ENCODE measurements around the gene CEP131. TPM values are rescaled to one million over a fixed set of nuclear protein-coding genes. Genes with fewer than 3 reads are reported as not detected.
A peak's percentile ranks its signal among the peaks of the same experiment; 100 is the strongest.

Gene CEP131
- 20.2 and 24.7 TPM in 2 replicates for total RNA-seq (2014; rRNA removed; shearing (Covaris generic))

- H3K27me3 ChIP-seq (ENCODE audit: control insufficient read depth, insufficient read depth, low read length), result peaks cover 2% of the 10 kb centered on the region; the same call in 1 of the 2 replicates
- H3K36me3 ChIP-seq (replicated peaks; ENCODE audit: control insufficient read depth, insufficient read depth, low read length), result peaks cover 2% of the 10 kb centered on the region
- peak within 1 kb of the TSS; percentile 72 for H3K4me3 ChIP-seq (ENCODE audit: insufficient read depth, low read depth, low read length)
- DNase-seq, result peak; percentile 100
These were observed at the start of gene CEP131 for GRCh38 chr17:81222906-81223761. CEP131 (minus strand) TSS chr17:81222965; CDS start chr17:81220056, 2,909 bp downstream.

GRCh38 chr17:81271226-81271625 lies 48.5 kb upstream of the CEP131 start:
- DNase-seq, result no peak
- Histone ChIP-seq H3K27me3 (ENCODE audit: control insufficient read depth, insufficient read depth, low read length) (no peaks in the 10 kb centered on the region), H3K36me3 (replicated peaks; ENCODE audit: control insufficient read depth, insufficient read depth, low read length) (peaks cover 4% of the 10 kb centered on the region), H3K4me3 (ENCODE audit: insufficient read depth, low read depth, low read length) (no peak overlapping the region)

GRCh38 chr17:81270279-81270678 lies 47.5 kb upstream of the CEP131 start:
- Histone ChIP-seq H3K4me3 (ENCODE audit: insufficient read depth, low read depth, low read length) (no peak overlapping the region), H3K27me3 (ENCODE audit: control insufficient read depth, insufficient read depth, low read length) (no peaks in the 10 kb centered on the region), H3K36me3 (replicated peaks; ENCODE audit: control insufficient read depth, insufficient read depth, low read length) (peaks cover 3% of the 10 kb centered on the region; the same call in 1 of the 2 replicates)
- no peak for DNase-seq

- DNase-seq, result no peak
- Histone ChIP-seq H3K27me3 (ENCODE audit: control insufficient read depth, insufficient read depth, low read length) (no peaks in the 10 kb centered on the region), H3K36me3 (replicated peaks; ENCODE audit: control insufficient read depth, insufficient read depth, low read length) (peaks cover 3% of the 10 kb centered on the region), H3K4me3 (ENCODE audit: insufficient read depth, low read depth, low read length) (no peak overlapping the region)
These were observed 44.8 kb upstream of the CEP131 start for GRCh38 chr17:81267390-81268067.

GRCh38 chr17:81265576-81265975 lies 42.8 kb upstream of the CEP131 start:
- no peak for DNase-seq
- no peak overlapping the region for H3K4me3 ChIP-seq (ENCODE audit: insufficient read depth, low read depth, low read length)
- peaks cover 3% of the 10 kb centered on the region for H3K36me3 ChIP-seq (replicated peaks; ENCODE audit: control insufficient read depth, insufficient read depth, low read length)

GRCh38 chr17:81264640-81265039 lies 41.9 kb upstream of the CEP131 start:
- no peak for DNase-seq
- H3K27me3 ChIP-seq (ENCODE audit: control insufficient read depth, insufficient read depth, low read length), result no peaks in the 10 kb centered on the region

More at GRCh38 chr17:81265576-81265975, 42.8 kb upstream of the CEP131 start:
- H3K27me3 ChIP-seq (ENCODE audit: control insufficient read depth, insufficient read depth, low read length), result no peaks in the 10 kb centered on the region

GRCh38 chr17:81263371-81264181 lies 40.8 kb upstream of the CEP131 start:
- no peak for DNase-seq
- Histone ChIP-seq H3K36me3 (replicated peaks; ENCODE audit: control insufficient read depth, insufficient read depth, low read length) (peaks cover 2% of the 10 kb centered on the region), H3K4me3 (ENCODE audit: insufficient read depth, low read depth, low read length) (no peak overlapping the region), H3K27me3 (ENCODE audit: control insufficient read depth, insufficient read depth, low read length) (no peaks in the 10 kb centered on the region)

More at GRCh38 chr17:81264640-81265039, 41.9 kb upstream of the CEP131 start:
- peaks cover 2% of the 10 kb centered on the region for H3K36me3 ChIP-seq (replicated peaks; ENCODE audit: control insufficient read depth, insufficient read depth, low read length)
- H3K4me3 ChIP-seq (ENCODE audit: insufficient read depth, low read depth, low read length), result no peak overlapping the region

GRCh38 chr17:81261582-81262336 lies 39.0 kb upstream of the CEP131 start:
- H3K36me3 ChIP-seq (replicated peaks; ENCODE audit: control insufficient read depth, insufficient read depth, low read length), result peaks cover 2% of the 10 kb centered on the region
- no peaks in the 10 kb centered on the region for H3K27me3 ChIP-seq (ENCODE audit: control insufficient read depth, insufficient read depth, low read length)
- no peak overlapping the region for H3K4me3 ChIP-seq (ENCODE audit: insufficient read depth, low read depth, low read length)
- DNase-seq, result no peak

- Histone ChIP-seq H3K36me3 (replicated peaks; ENCODE audit: control insufficient read depth, insufficient read depth, low read length) (peaks cover 2% of the 10 kb centered on the region), H3K27me3 (ENCODE audit: control insufficient read depth, insufficient read depth, low read length) (no peaks in the 10 kb centered on the region), H3K4me3 (ENCODE audit: insufficient read depth, low read depth, low read length) (no peak overlapping the region)
- DNase-seq, result no peak
These were observed 38.3 kb upstream of the CEP131 start for GRCh38 chr17:81261096-81261495.

- Histone ChIP-seq H3K27me3 (ENCODE audit: control insufficient read depth, insufficient read depth, low read length) (no peaks in the 10 kb centered on the region), H3K4me3 (ENCODE audit: insufficient read depth, low read depth, low read length) (no peak overlapping the region), H3K36me3 (replicated peaks; ENCODE audit: control insufficient read depth, insufficient read depth, low read length) (peaks cover 2% of the 10 kb centered on the region)
- DNase-seq, result no peak
These were observed 37.9 kb upstream of the CEP131 start for GRCh38 chr17:81260641-81261040.

- Histone ChIP-seq H3K4me3 (ENCODE audit: insufficient read depth, low read depth, low read length) (no peak overlapping the region), H3K27me3 (ENCODE audit: control insufficient read depth, insufficient read depth, low read length) (no peaks in the 10 kb centered on the region), H3K36me3 (replicated peaks; ENCODE audit: control insufficient read depth, insufficient read depth, low read length) (peaks cover 2% of the 10 kb centered on the region)
- no peak for DNase-seq
These were observed 37.4 kb upstream of the CEP131 start for GRCh38 chr17:81260171-81260570.

- Histone ChIP-seq H3K36me3 (replicated peaks; ENCODE audit: control insufficient read depth, insufficient read depth, low read length) (peaks cover 2% of the 10 kb centered on the region), H3K4me3 (ENCODE audit: insufficient read depth, low read depth, low read length) (no peak overlapping the region), H3K27me3 (ENCODE audit: control insufficient read depth, insufficient read depth, low read length) (no peaks in the 10 kb centered on the region)
- DNase-seq, result no peak
These were observed 36.4 kb upstream of the CEP131 start for GRCh38 chr17:81259058-81259605.

GRCh38 chr17:81258292-81258691 lies 35.5 kb upstream of the CEP131 start:
- no peaks in the 10 kb centered on the region for H3K27me3 ChIP-seq (ENCODE audit: control insufficient read depth, insufficient read depth, low read length)
- H3K36me3 ChIP-seq (replicated peaks; ENCODE audit: control insufficient read depth, insufficient read depth, low read length), result peaks cover 2% of the 10 kb centered on the region
- H3K4me3 ChIP-seq (ENCODE audit: insufficient read depth, low read depth, low read length), result no peak overlapping the region
- DNase-seq, result peak; percentile 83

Data from H7 (cell line).